Stimulated activated memory B cell treated with anti-CD40 and anti-IgM and Interleukin-4, amounts not matched to agents 10 μg/mL and 1 μg/mL and 100 μg/mL, for 72 hours (primary cell): ENCODE measurements around the gene ZNF586.
"Not testable (repeated sequence)": the region's sequence is repeated elsewhere in the genome, so short reads cannot be mapped to it uniquely, and the experiment has no call there.

Experiments used
- ATAC-seq: fragments of 150-1000 bp; cut with Tn5 transposase; 2 replicates; pipeline ENCODE4 v1.10.0; 2021
- H3K27ac Mint-ChIP-seq: one replicate; pipeline ENCODE4 v1.8.0; 2022; ENCODE audit warnings: mild to moderate bottlenecking, mixed read lengths
- H3K27me3 Mint-ChIP-seq: one replicate; pipeline ENCODE4 v1.8.0; 2022; ENCODE audit warnings: mixed read lengths
- H3K36me3 Mint-ChIP-seq: one replicate; pipeline ENCODE4 v1.8.0; 2022; ENCODE audit warnings: mixed read lengths
- H3K4me1 Mint-ChIP-seq: one replicate; pipeline ENCODE4 v1.8.0; 2022; ENCODE audit warnings: mixed read lengths
- H3K4me3 Mint-ChIP-seq: one replicate; pipeline ENCODE4 v1.8.0; 2022; ENCODE audit warnings: mild to moderate bottlenecking, moderate library complexity, mixed read lengths
- H3K9me3 Mint-ChIP-seq: one replicate; pipeline ENCODE4 v1.8.0; 2022; ENCODE audit warnings: mixed read lengths

Gene ZNF586

DNA sequence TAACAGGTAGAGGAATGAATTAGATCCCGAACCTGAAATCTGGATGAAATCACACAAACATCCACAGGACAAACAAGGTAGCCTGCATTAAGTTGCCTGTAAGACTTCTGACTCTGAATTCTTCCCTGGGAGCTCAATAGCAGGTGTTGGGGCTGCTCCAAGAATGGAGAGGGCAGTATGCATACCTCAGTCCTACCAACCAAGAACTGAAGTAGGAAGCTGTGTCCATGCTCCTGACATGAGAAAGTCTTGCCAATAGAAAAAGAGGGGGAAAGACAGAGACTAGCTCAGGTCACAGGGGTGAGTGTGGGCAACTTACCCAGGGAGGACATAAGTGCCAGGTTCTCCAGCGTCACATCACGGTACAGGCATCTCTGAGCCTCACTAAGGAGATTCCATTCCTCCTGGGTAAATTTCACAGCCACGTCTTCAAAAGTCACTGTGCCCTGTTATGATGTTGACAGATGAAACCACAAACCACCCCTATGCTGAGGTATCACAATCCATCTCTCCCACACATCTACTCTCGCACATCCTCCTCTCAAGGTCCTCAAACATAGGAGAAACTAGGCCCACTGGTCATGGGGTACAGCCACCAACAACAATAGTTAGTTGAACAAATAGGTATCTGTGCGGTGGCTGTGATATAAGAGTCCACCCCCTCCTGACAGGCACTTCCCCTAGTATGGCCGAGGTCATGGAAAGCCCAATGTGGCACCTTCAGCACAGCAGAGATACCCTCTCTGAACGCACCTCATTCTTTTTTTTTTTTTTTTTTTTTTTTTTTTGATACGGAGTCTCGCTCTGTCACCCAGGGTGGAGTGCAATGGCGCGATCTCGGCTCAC, 43.7 kb downstream of the ZNF586 start:
- H3K4me3 Mint-ChIP-seq = peak overlapping the region; percentile 98
- H3K4me1 Mint-ChIP-seq = peaks cover 50% of the 10 kb centered on the region
- H3K36me3 Mint-ChIP-seq = peaks cover 38% of the 10 kb centered on the region
- ATAC-seq, H3K27ac Mint-ChIP-seq, H3K27me3 Mint-ChIP-seq, H3K9me3 Mint-ChIP-seq: not testable (repeated sequence)

DNA sequence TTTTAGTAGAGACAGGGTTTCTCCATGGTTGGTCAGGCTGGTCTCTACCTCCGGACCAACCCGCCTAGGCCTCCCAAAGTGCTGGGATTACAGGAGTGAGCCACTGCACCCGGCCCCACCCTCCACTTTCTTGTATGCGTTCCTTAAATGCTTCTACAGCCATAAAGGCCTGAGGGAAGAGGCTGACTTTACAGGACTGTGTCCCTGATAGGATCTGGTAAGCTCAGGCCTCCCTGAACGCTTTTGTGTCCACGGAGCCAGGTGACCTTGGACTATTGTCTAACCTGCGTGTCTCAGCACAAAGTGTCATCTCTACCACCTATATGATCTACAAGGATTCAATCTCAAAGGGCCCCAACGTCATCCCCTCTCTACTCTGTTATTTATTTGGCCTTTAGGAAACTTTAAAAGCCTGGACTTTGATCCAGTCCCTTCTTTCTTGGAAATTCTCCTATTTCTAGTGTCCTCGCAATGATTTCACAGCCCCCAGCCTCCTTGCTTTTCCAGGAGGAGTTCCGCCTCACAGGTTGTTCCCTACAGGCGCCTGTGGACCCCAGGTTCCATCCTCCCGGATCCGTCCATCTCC, 44.5 kb downstream of the ZNF586 start:
- Mint-ChIP-seq H3K9me3 (no peaks in the 10 kb centered on the region), H3K27ac (peak overlapping the region; percentile 96)

DNA sequence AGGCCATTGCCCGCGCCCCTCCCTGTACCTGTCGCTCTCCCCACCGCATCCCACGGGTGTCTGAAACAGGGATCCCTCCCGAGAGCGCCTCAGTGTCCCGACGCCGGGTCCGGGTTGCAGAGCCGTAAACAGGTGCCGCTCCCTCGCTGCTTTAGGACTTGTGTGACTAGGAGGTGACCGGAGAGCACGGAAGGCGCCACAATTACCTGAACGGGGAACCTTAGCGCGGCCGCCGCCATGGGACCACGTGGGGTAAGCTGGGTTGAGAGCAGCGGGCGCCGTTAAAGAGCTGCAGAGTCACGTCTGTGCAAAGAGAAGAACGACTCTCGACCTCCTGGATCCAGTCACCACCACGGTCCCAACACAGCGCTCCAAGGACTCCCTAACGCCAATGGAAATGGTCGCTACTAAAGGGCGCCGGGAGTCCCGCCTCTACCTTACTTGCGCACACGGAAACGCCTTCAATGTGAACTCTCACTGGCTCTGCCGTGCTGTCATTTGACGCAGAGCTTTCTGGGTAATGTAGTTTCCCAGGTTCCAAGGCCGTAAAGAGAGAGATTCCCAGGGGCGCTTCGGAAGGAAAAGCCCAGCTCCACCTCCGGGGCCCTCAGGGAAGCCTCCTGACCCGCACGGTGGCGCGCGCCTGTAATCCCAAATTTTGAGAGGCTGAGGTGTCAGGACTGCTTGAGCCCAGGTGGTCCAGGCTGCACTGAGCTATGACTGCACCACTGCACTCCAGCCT, 45.2 kb downstream of the ZNF586 start, which contains the start of gene ZNF552:
ZNF552 (minus strand) TSS at position 409 of the 742 bp plus-strand sequence; CDS start at position 239, 170 bp downstream.
- Mint-ChIP-seq H3K9me3 (no peaks in the 10 kb centered on the region), H3K4me1 (peaks cover 44% of the 10 kb centered on the region), H3K4me3 (peak within 1 kb of the TSS; percentile 98), H3K36me3 (peaks cover 26% of the 10 kb centered on the region), H3K27ac (peak within 1 kb of the TSS; percentile 96), H3K27me3 (no peaks in the 10 kb centered on the region)
- ATAC-seq = peak; percentile 94

More for the DNA sequence above, 44.5 kb downstream of the ZNF586 start:
- peaks cover 50% of the 10 kb centered on the region for H3K4me1 Mint-ChIP-seq
- H3K4me3 Mint-ChIP-seq = peak overlapping the region; percentile 98
- ATAC-seq = no peak
- no peaks in the 10 kb centered on the region for H3K27me3 Mint-ChIP-seq
- peaks cover 33% of the 10 kb centered on the region for H3K36me3 Mint-ChIP-seq

DNA sequence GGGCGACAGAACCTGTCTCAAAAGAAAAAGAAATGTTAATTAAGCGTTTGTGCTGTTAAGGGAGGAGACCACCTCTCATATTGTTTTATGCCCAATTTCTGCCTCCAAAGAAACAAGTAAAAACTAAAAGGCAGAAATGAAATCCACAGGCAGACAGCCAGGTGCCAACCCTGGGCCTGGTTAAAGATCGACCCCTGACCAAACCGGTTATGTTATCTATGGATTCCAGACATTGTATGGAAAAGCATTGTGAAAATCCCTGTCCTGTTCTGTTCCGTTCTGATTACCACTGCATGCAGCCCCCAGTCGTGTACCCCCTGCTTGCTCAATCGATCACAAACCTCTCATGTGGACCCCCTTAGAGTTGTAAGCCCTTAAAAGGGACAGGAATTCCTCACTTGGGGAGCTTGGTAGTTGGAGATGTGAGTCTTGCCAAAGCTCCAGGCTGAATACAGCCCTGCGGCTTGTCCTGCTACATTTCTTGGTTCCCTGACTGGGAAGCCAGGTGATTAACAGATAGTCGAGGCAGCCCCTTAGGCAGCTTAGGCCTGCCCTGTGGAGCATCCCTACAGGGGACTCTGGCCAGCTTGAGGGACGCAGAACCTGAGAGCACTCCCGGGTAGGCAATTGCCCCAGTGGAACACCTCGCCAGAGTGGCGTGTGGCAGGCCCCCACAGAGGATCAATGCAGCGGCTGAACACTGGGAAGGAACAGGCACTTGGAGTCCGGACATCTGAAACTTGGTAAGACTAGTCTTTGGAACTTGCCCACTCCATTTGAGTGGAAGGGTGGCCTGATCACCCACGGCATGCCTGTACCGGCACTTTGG, 46.0 kb downstream of the ZNF586 start:
- peak overlapping the region; percentile 98 for H3K4me3 Mint-ChIP-seq
- H3K4me1 Mint-ChIP-seq = peaks cover 46% of the 10 kb centered on the region
- H3K36me3 Mint-ChIP-seq = peaks cover 18% of the 10 kb centered on the region
- no peak for ATAC-seq
- H3K27me3 Mint-ChIP-seq = no peaks in the 10 kb centered on the region
- H3K27ac Mint-ChIP-seq = peak overlapping the region; percentile 96
- no peaks in the 10 kb centered on the region for H3K9me3 Mint-ChIP-seq

DNA sequence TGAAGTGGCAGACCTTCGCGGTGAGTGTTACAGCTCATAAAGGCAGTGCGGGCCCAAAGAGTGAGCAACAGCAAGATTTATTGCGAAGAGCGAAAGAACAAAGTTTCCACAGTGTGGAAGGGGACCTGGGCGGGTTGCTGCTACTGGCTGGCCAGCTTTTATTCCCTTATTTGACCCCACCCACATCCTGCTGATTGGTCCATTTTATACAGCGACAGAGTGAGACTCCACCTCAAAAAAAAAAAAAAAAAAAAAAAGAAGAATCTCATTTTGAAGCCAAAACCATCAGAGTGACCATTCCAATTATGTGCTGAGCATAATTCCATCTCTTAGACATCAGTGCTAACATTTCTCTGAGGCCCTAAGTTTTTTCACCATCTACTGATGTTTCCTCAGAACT, 47.2 kb downstream of the ZNF586 start:
- no peaks in the 10 kb centered on the region for H3K27me3 Mint-ChIP-seq
- H3K4me1 Mint-ChIP-seq = peaks cover 56% of the 10 kb centered on the region
- no peak for ATAC-seq
- H3K4me3 Mint-ChIP-seq = no peak overlapping the region
- no peak overlapping the region for H3K27ac Mint-ChIP-seq
- no peaks in the 10 kb centered on the region for H3K9me3 Mint-ChIP-seq
- H3K36me3 Mint-ChIP-seq = peaks cover 14% of the 10 kb centered on the region

DNA sequence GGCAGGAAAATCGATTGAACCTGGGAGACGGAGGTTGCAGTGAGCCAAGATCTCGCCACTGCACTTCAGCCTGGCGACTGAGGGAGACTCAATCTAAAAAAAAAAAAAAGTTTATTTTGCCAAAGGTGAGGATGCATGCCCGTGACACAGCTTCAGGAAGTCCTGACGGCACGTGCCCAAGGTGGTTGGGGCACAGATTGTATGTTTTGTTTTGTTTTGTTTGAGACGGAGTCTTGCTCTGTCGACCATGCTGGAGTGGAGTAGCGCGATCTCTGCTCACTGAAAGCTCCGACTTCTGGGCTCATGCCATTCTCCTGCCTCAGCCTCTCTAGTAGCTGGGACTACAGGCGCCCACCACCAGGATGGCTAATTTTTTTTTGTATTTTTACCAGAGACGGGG, 48.5 kb downstream of the ZNF586 start:
- Mint-ChIP-seq H3K9me3 (no peaks in the 10 kb centered on the region), H3K4me3 (no peak overlapping the region), H3K4me1 (peaks cover 54% of the 10 kb centered on the region), H3K27me3 (no peaks in the 10 kb centered on the region), H3K36me3 (peaks cover 14% of the 10 kb centered on the region), H3K27ac (no peak overlapping the region)
- ATAC-seq = no peak

DNA sequence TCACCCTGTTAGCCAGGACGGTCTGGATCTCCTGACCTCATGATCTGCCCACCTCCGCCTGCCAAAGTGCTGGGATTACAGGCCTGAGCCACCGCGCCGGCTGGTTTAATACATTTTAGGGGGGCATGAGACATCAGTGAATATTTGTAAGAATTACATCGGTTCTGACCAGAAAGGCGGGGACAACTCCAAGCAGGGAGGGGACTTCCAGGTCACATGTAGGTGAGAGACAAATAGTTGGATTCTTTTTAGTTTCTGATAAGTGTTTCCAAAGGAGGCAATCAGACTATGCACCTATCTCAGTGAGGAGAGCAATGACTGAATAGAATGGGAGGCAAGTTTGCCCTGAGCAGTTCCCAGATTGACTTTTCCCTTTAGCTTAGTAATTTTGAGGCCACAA, 48.9 kb downstream of the ZNF586 start:
- Mint-ChIP-seq H3K27ac (no peak overlapping the region), H3K36me3 (peaks cover 15% of the 10 kb centered on the region), H3K4me1 (peaks cover 54% of the 10 kb centered on the region), H3K27me3 (no peaks in the 10 kb centered on the region), H3K9me3 (no peaks in the 10 kb centered on the region), H3K4me3 (no peak overlapping the region)
- no peak for ATAC-seq

DNA sequence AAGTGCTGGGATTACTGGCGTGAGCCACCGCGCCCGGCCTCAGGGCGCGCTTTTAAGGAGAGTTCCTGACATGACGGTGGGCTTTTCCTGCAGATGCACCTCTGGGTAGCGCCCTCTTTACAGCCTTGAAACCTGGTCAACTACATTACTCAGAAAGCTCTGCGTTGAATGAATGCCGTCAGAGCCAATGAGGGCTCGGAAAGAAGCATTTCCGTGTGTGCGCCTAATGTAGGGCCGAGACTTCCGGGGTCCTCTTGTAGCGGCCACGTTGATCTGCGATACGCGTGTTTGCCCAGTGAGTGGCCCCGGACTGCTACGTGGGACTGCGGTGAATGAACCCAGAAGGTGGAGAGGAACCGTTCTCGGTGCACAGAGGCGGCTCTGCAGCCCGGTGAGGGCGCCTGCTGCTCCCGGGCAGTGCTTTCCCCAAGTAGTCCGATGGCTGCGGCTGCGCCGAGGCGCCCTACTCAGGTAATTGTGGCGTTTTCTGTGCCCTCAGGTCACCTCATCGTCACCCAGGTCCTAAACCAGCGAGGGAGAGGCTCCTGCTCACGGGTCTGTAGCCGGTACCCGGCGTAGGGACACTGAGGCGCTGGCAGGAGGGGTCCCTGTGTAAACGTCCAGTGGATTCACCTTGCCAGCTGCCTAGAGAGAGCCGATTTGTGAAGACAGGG, 50.1 kb downstream of the ZNF586 start:
- H3K9me3 Mint-ChIP-seq = no peaks in the 10 kb centered on the region
- H3K27ac Mint-ChIP-seq = peak overlapping the region; percentile 94
- no peaks in the 10 kb centered on the region for H3K27me3 Mint-ChIP-seq
- peak; percentile 94 for ATAC-seq
- peak overlapping the region; percentile 84 for H3K4me3 Mint-ChIP-seq
- peaks cover 15% of the 10 kb centered on the region for H3K36me3 Mint-ChIP-seq
- peaks cover 54% of the 10 kb centered on the region for H3K4me1 Mint-ChIP-seq

DNA sequence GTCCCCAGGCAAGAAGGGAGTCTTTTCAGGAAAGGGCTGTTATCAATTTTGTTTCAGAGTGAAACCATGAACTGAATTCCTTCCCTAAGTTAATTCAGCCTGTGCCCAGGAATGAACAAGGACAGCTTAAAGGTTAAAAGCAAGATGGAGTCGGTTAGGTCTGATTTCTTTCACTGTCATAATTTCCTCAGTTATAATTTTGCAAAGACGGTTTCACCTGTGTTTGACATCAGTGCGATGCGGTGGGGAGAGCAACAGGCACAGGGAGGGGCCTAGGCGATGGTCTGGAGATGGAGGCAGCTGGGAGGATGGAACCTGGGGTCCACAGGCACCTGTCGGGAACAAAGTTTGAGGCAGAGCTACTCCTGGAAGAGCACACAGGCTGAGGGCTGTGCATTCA, 51.1 kb downstream of the ZNF586 start:
- Mint-ChIP-seq H3K9me3 (no peaks in the 10 kb centered on the region), H3K4me1 (peaks cover 45% of the 10 kb centered on the region), H3K4me3 (peak overlapping the region; percentile 84), H3K36me3 (peaks cover 15% of the 10 kb centered on the region), H3K27me3 (no peaks in the 10 kb centered on the region), H3K27ac (peak overlapping the region; percentile 94)
- no peak for ATAC-seq

DNA sequence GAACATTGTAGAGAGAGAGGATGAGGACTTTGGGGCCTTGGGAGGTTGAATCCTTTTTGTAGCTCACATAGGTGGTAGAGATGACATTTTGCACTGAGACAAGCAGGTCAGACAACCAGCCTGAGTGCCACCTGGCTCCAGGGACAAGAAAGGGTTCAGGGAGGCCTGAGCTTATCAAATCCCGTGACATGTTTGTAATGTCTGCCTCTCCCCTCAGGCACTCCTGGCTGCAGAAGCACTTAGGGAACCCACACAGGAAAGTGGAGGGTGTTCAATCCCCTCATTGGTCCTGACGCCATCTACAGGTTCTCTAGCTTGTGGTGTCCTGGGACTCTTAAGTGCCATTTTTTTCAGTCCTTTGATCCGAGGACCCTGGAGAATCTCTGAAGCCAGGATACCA, 51.6 kb downstream of the ZNF586 start:
- H3K27ac Mint-ChIP-seq, ATAC-seq, H3K9me3 Mint-ChIP-seq, H3K27me3 Mint-ChIP-seq: not testable (repeated sequence)
- H3K4me3 Mint-ChIP-seq = peak overlapping the region; percentile 84
- peaks cover 15% of the 10 kb centered on the region for H3K36me3 Mint-ChIP-seq
- H3K4me1 Mint-ChIP-seq = peaks cover 45% of the 10 kb centered on the region

DNA sequence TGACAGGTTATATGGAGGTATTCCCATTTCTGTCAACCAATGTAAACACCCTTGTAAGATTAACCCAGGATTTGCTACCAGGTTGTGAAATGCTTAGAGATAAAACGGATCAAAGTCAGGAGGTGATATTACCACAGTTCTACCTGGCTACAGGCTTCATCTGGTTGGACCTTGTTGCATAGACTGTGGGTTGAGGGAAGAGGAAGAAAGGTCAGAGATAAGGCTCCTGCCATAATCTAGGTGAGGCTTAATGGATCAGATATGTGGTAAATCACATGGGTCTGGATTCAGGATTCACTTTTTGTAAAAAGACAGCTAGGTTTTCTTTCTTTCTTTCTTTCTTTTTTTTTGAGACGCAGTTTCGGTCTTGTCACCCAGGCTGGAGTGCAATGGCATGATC, 52.0 kb downstream of the ZNF586 start:
- not testable (repeated sequence) for H3K27me3 Mint-ChIP-seq, H3K9me3 Mint-ChIP-seq, H3K4me3 Mint-ChIP-seq, ATAC-seq
- Mint-ChIP-seq H3K36me3 (peaks cover 15% of the 10 kb centered on the region), H3K27ac (peak overlapping the region; percentile 38), H3K4me1 (peaks cover 45% of the 10 kb centered on the region)

DNA sequence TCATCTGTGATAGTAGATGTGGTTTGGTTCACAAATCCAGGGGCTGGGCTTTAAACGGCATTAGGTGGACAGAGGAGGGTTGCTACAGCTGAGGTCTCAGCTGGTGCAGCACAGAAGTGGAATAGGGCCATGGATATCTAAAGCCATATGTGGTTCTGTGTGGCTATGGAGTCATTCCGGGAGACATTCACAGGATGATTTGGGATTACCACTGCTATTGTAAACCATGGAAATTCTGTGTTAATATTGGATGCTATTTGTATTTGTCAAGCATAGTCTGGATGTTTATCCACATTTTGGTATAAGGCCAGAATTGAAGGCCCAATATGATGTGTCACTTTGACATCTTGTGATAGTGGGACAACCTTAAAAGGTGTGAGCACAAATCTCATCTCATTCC, 53.7 kb downstream of the ZNF586 start:
- H3K9me3 Mint-ChIP-seq, ATAC-seq, H3K27me3 Mint-ChIP-seq, H3K4me3 Mint-ChIP-seq: not testable (repeated sequence)
- Mint-ChIP-seq H3K4me1 (peaks cover 52% of the 10 kb centered on the region), H3K27ac (peak overlapping the region; percentile 38), H3K36me3 (peaks cover 24% of the 10 kb centered on the region)

DNA sequence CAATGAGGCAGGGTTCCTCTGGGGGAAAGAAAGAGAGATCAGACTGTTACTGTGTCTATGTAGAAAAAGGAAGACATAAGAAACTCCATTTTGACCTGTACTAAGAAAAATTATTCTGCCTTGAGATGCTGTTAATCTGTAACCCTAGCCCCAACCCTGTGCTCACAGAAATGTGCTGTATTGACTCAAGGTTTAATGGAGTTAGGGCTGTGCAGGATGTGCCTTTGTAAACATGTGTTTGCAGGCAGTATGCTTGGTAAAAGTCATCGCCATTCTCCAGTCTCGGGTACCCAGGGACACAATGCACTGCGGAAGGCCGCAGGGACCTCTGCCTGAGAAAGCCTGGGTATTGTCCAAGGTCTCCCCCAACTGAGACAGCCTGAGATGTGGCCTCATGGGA, 54.1 kb downstream of the ZNF586 start:
- not testable (repeated sequence) for H3K9me3 Mint-ChIP-seq, H3K4me3 Mint-ChIP-seq, H3K27me3 Mint-ChIP-seq, ATAC-seq
- Mint-ChIP-seq H3K36me3 (peaks cover 25% of the 10 kb centered on the region), H3K27ac (peak overlapping the region; percentile 38), H3K4me1 (peaks cover 52% of the 10 kb centered on the region)

DNA sequence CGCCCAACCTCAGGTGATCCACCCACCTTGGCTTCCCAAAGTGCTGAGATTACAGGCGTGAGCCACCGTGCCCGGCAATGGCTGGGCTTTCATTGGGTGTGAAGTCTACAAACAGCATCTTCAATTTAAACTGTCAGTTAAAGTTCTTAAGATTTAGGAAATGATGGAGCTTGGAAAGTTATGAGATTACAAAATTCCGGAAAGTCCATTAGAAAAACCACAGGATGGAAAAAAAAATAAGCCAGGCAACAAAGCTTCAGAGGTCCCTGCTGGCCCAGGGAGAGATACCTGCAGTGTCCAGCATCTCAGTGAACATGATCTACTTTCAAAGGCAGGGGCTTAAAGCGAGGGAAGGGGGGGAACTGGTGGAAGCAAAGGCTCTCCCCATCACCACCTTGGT, 56.0 kb downstream of the ZNF586 start:
- Mint-ChIP-seq H3K4me3 (no peak overlapping the region), H3K36me3 (peaks cover 43% of the 10 kb centered on the region), H3K4me1 (peaks cover 55% of the 10 kb centered on the region), H3K9me3 (no peaks in the 10 kb centered on the region), H3K27me3 (no peaks in the 10 kb centered on the region), H3K27ac (no peak overlapping the region)
- no peak for ATAC-seq
